ENCODE data around the gene PGAP2.
"Not testable (repeated sequence)": the region's sequence is repeated elsewhere in the genome, so short reads cannot be mapped to it uniquely, and the experiment has no call there.

The PGAP2 gene

GRCh38 chr11:3807909-3808860 is at the start of gene PGAP2:
Gene PGAP2, plus strand, starts transcription at chr11:3808560. Its CDS starts 2,700 bp downstream, at chr11:3811260.
- DNase-seq (ENCODE audit: low read depth): peak; percentile 21

DNA sequence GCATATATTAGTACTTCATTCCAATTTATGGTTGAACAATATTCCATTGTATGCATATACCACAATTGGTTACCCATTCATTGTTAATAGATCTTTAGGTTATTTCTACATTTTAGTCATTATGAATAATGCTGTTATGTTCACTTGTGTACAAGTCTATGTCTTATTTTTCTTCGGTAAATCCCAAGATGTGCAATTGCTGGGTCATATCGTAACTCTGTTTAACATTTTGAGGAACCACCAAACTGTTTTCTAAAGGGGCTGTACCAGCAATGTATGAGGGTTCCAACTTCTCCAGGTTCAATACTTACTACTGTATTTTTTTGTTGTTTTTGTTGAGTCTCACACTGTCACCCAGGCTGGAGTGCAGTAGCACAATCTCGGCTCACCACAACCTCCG is 44.1 kb upstream of the PGAP2 start:
- DNase-seq (ENCODE audit: low read depth): no peak

DNA sequence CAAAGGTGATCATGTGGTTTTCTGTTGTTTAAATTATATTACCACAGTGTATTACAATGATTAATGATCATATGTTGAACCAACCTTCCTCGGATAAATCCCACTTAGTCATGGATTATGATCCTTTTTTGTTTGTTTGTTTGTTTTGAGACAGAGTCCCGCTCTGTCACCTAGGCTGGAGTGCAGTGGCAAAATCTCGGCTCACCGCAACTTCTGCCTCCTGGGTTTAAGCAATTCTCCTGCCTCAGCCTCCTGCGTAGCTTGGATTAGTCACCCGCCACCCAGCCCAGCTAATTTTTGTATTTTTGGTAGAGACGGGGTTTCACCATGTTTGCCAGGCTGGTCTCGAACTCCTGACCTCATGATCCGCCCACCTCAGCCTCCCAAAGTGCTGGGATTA is 41.5 kb upstream of the PGAP2 start:
- not testable (repeated sequence) for DNase-seq (ENCODE audit: low read depth)

DNA sequence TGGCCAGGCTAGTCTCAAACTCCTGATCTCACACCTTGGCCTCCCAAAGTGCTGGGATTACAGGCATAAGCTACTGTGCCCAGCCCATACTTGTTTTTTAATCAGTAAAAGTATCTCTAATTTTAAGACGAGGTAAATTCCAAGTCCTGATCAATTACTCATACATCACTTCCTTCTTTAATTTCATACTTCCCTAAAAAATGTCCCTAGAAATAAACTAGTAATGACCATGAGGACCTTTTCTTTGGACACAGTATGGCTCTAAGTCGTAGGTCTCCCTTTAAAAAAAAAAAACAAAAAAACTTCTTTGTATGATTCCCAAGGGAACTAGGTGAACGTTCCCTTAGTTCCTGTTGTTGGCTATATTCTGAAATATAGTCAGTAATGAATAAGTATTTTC is 40.8 kb upstream of the PGAP2 start:
- no peak for DNase-seq (ENCODE audit: low read depth)

GRCh38 chr11:3773180-3773579 is 35.2 kb upstream of the PGAP2 start:
- DNase-seq (ENCODE audit: low read depth): no peak

DNA sequence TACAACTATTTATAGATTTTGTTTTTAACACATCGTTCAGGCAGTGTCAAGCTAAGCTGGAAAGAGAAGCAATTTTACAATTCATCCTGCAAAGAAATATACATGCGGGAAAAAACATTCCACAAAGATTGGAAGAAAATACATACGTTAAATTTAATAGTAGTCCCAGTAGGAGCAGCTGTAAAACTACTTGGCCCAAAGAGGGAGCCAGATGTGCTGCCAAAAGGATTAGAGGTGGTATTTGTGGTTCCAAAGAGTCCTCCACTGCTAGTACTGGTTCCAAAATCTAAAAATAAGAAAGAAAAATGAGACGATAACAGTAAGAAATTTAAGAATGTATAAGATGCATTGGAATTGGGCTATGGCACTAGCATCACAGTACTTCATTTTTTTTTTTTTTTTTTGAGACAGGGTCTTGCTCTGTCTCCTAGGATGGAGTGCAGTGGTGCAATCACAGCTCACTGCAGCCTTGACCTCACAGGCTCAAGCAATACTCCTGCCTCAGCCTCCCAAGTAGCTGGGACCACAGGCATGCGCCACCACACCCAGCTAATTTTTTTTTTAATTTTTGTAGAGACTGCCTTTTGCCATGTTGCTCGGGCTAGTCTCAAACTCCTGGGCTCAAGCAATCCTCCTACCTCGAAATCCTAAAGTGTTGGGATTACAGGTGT is 32.5 kb upstream of the PGAP2 start:
- peak; percentile 22 for DNase-seq (ENCODE audit: low read depth)

GRCh38 chr11:3781423-3781822 is 26.9 kb upstream of the PGAP2 start:
- no peak for DNase-seq (ENCODE audit: low read depth)

DNA sequence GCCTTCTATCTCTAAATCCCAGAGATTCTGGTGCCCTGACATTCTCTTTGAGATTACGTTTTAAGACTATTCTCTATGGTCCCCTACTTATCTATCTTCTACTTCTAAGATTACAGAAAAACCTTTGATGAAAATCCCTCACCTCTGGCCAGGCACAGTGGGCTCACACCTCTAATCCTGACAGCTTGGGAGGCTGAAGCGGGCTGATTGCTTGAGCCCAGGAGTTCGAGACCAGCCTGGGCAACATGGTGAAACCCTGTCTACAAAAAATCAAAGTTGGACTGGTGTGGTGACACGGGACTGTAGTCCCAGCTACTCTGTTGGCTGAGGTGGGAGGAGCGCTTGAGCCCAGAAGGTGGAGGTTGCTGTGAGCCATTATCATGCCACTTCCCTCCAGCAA is 25.4 kb upstream of the PGAP2 start:
- no peak for DNase-seq (ENCODE audit: low read depth)

GRCh38 chr11:3783611-3784010 is 24.7 kb upstream of the PGAP2 start:
- no peak for DNase-seq (ENCODE audit: low read depth)

DNA sequence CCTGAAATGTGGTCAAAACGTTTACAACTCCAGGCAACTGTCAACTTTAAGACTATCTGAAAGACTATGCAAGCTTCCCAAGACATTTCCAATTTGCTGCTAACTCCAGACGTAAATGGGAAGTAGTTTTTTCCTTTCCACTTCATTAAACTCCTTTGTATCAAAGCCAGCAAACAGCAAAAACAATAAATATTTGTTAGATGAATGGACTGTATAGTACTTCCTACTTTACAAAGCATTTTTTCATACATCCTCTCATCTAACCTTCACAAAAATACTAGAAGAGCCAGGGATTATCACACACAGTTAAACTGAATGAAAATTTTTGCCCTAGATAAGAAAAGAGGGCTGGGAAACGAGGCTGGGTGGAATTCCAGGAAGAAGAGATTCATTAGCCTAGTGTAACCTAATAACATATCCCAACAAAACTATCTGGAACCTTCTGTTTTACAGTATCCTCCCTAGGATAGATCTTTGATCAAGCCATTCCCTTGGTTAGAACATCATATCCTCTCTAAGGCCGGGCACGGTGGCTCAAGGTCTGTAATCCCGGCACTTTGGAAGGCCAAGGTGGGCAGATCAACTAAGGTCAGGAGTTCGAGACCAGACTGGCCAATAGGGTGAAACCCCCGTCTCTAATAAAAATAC is 21.5 kb upstream of the PGAP2 start:
- DNase-seq (ENCODE audit: low read depth): no peak

DNA sequence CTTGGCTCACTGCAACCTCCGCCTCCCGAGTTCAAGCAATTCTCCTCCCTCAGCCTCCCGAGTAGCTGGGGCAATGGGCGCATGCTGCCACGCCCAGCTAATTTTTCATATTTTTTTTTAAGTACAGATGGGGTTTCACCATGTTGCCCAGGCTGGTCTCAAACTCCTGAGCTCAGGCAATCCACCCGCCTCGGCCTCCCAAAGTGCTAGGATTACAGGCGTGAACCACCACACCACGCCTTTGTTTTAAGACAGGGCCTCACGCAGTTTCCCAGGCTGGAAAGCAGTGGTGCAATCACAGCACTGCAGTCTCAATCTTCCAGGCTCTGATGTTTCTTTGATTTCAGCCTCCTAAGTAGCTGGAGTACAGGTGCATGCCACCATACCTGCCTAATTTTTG is 14.0 kb upstream of the PGAP2 start:
- DNase-seq (ENCODE audit: low read depth): not testable (repeated sequence)

DNA sequence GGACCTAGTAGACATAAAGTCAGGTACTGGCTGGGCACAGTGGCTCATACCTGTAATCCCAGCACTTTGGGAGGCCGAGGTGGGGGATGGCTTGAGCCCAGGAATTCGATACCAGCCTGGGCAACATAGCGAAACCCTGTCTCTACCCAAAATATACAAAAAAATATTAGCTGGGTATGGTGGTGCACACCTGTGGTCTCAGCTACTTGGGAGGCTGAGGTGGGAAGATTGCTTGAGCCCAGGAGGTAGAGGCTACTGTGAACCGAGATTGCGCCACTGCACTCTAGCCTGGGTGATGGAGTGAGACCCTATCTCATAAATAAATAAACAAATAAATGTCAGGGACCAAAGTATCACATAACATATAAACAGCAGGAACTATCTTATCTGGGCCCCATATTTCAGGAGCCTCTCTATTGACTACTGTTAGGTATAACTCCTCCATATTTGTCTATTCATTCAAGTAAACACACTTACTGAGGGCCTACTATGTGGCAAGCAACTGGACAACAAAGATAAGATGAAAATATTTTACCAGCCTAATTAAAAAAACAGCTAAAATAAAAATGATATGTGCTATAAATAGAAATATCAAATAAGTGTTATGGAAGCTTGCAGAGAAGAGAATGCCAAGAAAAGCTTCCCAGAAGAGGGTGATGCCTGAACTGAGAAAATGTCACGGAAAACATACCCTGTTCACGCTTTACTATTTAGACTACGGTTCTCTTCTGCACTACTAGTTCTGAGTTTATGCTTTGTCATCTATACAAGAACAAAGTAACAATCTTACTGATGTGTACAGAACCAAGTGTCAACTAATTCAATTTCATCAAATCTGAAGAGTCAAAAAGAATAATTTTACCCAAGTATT is 13.0 kb upstream of the PGAP2 start:
- no peak for DNase-seq (ENCODE audit: low read depth)

- DNase-seq (ENCODE audit: low read depth): no peak
These were observed 12.4 kb upstream of the PGAP2 start for GRCh38 chr11:3796002-3796311.

GRCh38 chr11:3796346-3796745 is 12.0 kb upstream of the PGAP2 start:
- no peak for DNase-seq (ENCODE audit: low read depth)

DNA sequence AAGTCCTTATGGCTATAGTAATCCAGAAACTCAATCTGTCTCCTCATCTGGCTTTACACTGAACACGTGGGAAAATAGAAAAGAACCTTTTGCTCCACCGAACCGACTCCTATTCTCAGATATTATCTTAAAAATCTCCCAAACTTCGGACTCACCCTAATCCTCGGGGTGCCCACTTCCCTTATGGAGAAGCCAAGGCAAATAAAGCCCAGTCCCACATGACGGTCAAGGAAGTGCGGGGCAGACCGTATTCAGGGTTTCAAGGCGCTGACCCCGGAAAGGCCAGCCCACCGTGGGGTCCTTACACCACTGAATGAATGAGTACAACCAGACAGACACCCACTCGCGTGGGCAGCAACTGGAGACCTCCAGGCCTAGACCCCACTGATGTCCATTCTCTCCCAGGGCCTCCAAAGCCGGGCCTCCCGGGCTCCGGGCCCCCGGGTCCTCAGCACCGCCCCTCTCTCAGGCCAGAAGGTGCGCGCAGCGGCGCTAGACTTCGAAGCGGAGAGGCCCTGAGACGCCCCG is 11.5 kb upstream of the PGAP2 start:
- no peak for DNase-seq (ENCODE audit: low read depth)

- DNase-seq (ENCODE audit: low read depth): peak; percentile 100
These were observed 10.8 kb upstream of the PGAP2 start, which contains the start of gene NUP98 for GRCh38 chr11:3797329-3798090. Gene NUP98, minus strand, starts transcription at chr11:3797554. Its CDS starts 15,437 bp downstream, at chr11:3782117.

- no peak for DNase-seq (ENCODE audit: low read depth)
These were observed 9.2 kb upstream of the PGAP2 start for GRCh38 chr11:3799143-3799542.

DNA sequence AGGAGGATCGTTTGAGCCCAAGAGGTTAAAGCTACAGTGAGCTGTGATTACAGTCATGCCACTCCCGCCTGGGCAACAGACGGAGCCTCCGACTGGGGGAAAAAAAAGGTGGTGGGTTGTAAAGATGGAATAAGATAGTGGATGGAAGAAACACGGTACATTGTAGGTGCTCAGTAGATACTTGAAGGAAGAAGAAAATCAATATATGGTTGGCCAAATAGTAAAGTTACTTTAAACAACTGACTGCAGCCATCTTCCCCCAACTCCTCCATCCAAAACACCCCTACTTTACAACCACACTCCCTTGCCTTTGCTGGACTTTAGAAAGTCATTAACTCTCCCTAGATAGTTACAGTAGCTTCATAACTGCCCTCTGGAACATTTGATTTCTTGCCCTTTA is 8.5 kb upstream of the PGAP2 start:
- no peak for DNase-seq (ENCODE audit: low read depth)

GRCh38 chr11:3802011-3802790 is 6.2 kb upstream of the PGAP2 start:
- no peak for DNase-seq (ENCODE audit: low read depth)

Measured in fibroblast of the conjunctiva (primary cell).